ENCODE results near the gene CEP112. TPM values are rescaled to one million over a fixed set of nuclear protein-coding genes. Genes with fewer than 3 reads are reported as not detected.

CEP112 gene
- total RNA-seq, 2 experiments from 2014 or later = 1.2 to 1.5 TPM

DNA sequence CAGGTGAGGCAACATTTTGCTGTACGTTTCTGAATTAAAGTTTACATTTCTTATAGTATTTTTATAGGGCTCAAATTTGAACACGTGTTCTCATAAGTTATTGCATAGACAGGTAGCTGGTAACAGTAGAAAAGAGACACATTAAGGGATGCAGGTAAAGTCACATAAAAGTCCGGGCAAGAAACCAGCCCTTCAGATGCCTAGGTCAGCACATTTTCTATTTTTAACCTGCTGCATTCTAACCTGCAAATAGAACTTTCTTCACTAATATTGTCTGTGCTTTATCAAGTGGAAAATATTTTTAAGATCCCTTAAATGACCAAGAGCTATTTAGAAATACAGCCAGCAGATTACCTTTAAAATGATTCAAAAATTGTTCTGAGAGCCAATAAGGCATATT, 323.1 kb downstream of the CEP112 start:
- TF ChIP-seq, protein P1, sequence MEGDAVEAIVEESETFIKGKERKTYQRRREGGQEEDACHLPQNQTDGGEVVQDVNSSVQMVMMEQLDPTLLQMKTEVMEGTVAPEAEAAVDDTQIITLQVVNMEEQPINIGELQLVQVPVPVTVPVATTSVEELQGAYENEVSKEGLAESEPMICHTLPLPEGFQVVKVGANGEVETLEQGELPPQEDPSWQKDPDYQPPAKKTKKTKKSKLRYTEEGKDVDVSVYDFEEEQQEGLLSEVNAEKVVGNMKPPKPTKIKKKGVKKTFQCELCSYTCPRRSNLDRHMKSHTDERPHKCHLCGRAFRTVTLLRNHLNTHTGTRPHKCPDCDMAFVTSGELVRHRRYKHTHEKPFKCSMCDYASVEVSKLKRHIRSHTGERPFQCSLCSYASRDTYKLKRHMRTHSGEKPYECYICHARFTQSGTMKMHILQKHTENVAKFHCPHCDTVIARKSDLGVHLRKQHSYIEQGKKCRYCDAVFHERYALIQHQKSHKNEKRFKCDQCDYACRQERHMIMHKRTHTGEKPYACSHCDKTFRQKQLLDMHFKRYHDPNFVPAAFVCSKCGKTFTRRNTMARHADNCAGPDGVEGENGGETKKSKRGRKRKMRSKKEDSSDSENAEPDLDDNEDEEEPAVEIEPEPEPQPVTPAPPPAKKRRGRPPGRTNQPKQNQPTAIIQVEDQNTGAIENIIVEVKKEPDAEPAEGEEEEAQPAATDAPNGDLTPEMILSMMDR (IDR thresholded peaks at IDR 0.05) = no peak
- ChIA-PET POLR2A (no interaction called here), CTCF (no interaction called here)
- H3K36me3 Mint-ChIP-seq (ENCODE audit: low read depth) = no peaks in the 10 kb centered on the region
- H3K27ac Mint-ChIP-seq = no peak overlapping the region
- H3K4me3 Mint-ChIP-seq = no peak overlapping the region
- H3K9me3 Mint-ChIP-seq = no peaks in the 10 kb centered on the region
- peaks cover 1% of the 10 kb centered on the region for H3K27me3 Mint-ChIP-seq
- DNase-seq = no peak
- ATAC-seq = no peak
- intact Hi-C loops (cut with micrococcal nuclease) = no loop called here
- no peaks in the 10 kb centered on the region for H3K4me1 Mint-ChIP-seq (ENCODE audit: low read depth)

DNA sequence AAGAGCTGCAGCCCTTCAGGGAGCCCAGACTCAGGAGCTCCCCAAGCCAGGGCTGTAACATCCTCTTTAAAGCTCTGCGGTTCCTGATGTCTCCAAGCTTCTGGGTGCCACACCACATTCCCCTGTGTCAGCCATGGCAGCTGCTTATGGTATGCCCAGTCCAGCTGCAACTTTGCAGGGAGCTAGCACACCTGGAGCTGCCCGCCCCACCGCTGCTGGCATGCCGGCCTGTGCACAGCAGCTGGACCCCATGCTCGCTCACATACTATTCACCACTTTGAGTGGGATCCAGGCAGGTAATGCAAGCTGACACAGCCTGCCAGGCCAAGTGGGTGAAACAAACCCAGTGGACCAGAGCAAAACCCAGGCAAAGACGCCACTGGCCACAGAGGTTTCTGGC, 324.9 kb downstream of the CEP112 start:
- peaks cover 2% of the 10 kb centered on the region for H3K27me3 Mint-ChIP-seq
- no peak overlapping the region for H3K27ac Mint-ChIP-seq
- no peaks in the 10 kb centered on the region for H3K9me3 Mint-ChIP-seq
- ATAC-seq = no peak
- TF ChIP-seq, protein P1 (IDR thresholded peaks at IDR 0.05) = no peak
- CTCF ChIA-PET = no interaction called here
- H3K4me1 Mint-ChIP-seq (ENCODE audit: low read depth) = no peaks in the 10 kb centered on the region
- intact Hi-C loops (cut with micrococcal nuclease) = no loop called here
- no peaks in the 10 kb centered on the region for H3K36me3 Mint-ChIP-seq (ENCODE audit: low read depth)
- H3K4me3 Mint-ChIP-seq = no peak overlapping the region
- POLR2A ChIA-PET = no interaction called here
- DNase-seq = no peak

DNA sequence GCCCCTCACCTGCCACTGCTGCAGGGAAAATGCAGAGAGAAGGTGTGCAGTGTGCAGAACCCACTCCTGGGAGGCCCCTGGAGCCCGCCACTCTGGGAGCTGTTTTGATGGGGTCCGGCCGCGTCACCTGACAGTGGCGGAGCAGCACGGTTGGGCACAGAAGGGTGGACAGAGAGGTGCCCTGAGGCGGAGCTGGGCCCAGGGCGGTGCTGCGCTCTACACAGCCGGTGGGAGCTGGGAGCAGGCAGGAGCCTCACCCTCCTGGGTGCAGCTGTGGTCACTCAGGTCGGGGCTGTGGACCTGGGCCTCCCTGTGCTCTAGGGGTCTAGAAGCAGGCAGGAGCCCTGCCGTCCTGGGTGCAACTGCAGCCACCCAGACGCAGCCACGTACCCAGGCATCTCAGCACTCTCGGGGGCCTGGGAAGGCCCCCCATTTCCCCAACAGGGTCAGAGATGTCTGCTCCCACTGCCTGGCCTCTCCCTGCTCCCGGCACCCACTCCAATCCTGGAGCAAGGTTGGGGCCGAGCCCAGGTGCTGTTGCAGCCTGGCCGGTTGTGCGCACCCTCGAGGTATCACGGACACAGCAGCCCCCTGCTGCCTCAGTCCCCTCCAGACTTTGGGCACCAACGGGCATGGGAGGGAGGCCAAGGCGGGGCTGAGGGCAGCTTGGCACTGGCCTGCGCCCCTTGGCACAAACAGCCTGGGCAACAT, 326.1 kb downstream of the CEP112 start:
- intact Hi-C loops (cut with micrococcal nuclease) = no loop called here
- Mint-ChIP-seq H3K27ac (no peak overlapping the region), H3K27me3 (peaks cover 2% of the 10 kb centered on the region), H3K4me3 (no peak overlapping the region), H3K9me3 (no peaks in the 10 kb centered on the region), H3K36me3 (ENCODE audit: low read depth) (no peaks in the 10 kb centered on the region), H3K4me1 (ENCODE audit: low read depth) (no peaks in the 10 kb centered on the region)
- POLR2A ChIA-PET = no interaction called here
- TF ChIP-seq, protein P1 (IDR thresholded peaks at IDR 0.05) = no peak
- CTCF ChIA-PET = no interaction called here
- ATAC-seq = no peak
- DNase-seq = no peak

DNA sequence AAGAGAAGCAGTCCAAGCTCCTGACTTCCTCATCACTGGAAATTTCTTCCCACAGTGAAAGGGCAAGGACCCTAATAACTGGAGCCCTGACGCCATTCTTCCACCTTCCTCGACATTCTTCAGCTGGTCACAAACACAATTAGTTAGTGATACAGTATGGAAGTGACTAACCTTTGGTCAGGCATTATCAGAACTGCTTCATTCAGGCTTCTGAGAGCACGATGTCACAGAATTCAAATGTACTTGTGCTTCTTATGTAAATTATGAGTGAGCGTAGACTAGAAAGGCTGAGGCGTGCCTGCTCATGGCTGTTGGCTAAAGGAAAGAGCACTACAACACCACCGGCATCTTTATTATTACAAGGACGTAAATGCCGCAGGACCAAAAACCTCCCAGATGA, 327.5 kb downstream of the CEP112 start:
- H3K36me3 Mint-ChIP-seq (ENCODE audit: low read depth) = no peaks in the 10 kb centered on the region
- no peak overlapping the region for H3K4me3 Mint-ChIP-seq
- POLR2A ChIA-PET = no interaction called here
- H3K27me3 Mint-ChIP-seq = peaks cover 2% of the 10 kb centered on the region
- H3K9me3 Mint-ChIP-seq = no peaks in the 10 kb centered on the region
- no peak overlapping the region for H3K27ac Mint-ChIP-seq
- DNase-seq (no peak), ATAC-seq (no peak)
- H3K4me1 Mint-ChIP-seq (ENCODE audit: low read depth) = no peaks in the 10 kb centered on the region
- intact Hi-C loops (cut with micrococcal nuclease) = no loop called here
- CTCF ChIA-PET = no interaction called here
- TF ChIP-seq, protein P1 (IDR thresholded peaks at IDR 0.05) = no peak

DNA sequence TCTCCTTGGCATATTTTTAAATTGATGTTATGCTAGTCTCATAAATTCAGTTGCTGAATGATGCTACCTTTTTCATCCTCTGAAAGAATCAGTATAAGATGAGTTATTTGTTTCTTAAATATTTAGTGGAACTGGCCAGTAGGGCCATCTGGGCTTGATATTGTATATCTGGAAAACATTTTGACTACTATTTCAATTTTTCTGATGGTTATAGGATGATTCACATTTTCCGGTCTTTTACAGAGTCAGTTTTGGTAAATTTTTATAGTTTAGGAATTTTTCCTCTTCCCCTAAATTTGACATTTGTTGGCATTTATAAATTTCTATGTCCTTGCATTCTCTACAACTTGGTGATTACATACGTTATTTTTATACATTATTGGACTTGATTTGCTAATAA, 334.2 kb downstream of the CEP112 start:
- POLR2A ChIA-PET = no interaction called here
- ATAC-seq = no peak
- DNase-seq = no peak
- intact Hi-C loops (cut with micrococcal nuclease) = no loop called here
- Mint-ChIP-seq H3K27me3 (peaks cover 2% of the 10 kb centered on the region), H3K36me3 (ENCODE audit: low read depth) (no peaks in the 10 kb centered on the region), H3K9me3 (no peaks in the 10 kb centered on the region), H3K27ac (no peak overlapping the region), H3K4me1 (ENCODE audit: low read depth) (no peaks in the 10 kb centered on the region), H3K4me3 (no peak overlapping the region)
- TF ChIP-seq, protein P1 (IDR thresholded peaks at IDR 0.05) = no peak
- CTCF ChIA-PET = no interaction called here

All from activated CD8-positive, alpha-beta T cell treated with anti-CD3 and anti-CD28 coated beads for 36 hours (primary cell).